BJ (cell line): ENCODE results near the gene SLC45A1. TPM values are rescaled to one million over a fixed set of nuclear protein-coding genes. Genes with fewer than 3 reads are reported as not detected.

Experiments used
- CTCF ChIA-PET: fragments of 350-600 bp; formaldehyde crosslinking; extraction: SDS; loops from one replicate; lab custom pipeline; 2021; ENCODE audit warnings: antibody characterized with exemption, inconsistent platforms; lab: Yijun Ruan, JAX
- POLR2A ChIA-PET: fragments of 300-600 bp; sonication (Branson Sonifier 250); formaldehyde crosslinking; extraction: SDS; loops from one replicate; lab custom pipeline; 2021; ENCODE audit warnings: antibody characterized with exemption; lab: Charles Lee
- DNase-seq: peaks from one replicate; pipeline ENCODE4 v3.0.0-alpha.2; 2011; ENCODE audit warnings: low read depth
- H3K27me3 ChIP-seq: 2 replicates; pipeline ENCODE4 v1.6.0; 2011; ENCODE audit warnings: low read length; ENCODE audit not compliant: control insufficient read depth, insufficient read depth
- H3K36me3 ChIP-seq: 2 replicates; pipeline ENCODE4 v1.5.1; 2011; ENCODE audit warnings: low read length; ENCODE audit not compliant: control insufficient read depth, insufficient read depth
- H3K4me3 ChIP-seq: 2 replicates; pipeline ENCODE4 v1.5.1; 2011; ENCODE audit warnings: low read depth, mild to moderate bottlenecking, control low read depth, low read length
- CTCF ChIP-seq: IDR thresholded peaks from 2 replicates; pipeline ENCODE4 v1.5.1; 2011; ENCODE audit warnings: low read depth, mild to moderate bottlenecking, control low read depth, inconsistent platforms, low read length, moderate library complexity; ENCODE audit not compliant: insufficient read depth
- polyA plus RNA-seq: library from polyadenylated mRNA; depleted of rRNA; stranded (reverse); fragments of >200 nt; gene quantifications from 2 replicates; pipeline ENCODE4 v1.2.3, GENCODE V29; 2011

Gene SLC45A1
- polyA plus RNA-seq, 1 experiment = 1.4 TPM

DNA sequence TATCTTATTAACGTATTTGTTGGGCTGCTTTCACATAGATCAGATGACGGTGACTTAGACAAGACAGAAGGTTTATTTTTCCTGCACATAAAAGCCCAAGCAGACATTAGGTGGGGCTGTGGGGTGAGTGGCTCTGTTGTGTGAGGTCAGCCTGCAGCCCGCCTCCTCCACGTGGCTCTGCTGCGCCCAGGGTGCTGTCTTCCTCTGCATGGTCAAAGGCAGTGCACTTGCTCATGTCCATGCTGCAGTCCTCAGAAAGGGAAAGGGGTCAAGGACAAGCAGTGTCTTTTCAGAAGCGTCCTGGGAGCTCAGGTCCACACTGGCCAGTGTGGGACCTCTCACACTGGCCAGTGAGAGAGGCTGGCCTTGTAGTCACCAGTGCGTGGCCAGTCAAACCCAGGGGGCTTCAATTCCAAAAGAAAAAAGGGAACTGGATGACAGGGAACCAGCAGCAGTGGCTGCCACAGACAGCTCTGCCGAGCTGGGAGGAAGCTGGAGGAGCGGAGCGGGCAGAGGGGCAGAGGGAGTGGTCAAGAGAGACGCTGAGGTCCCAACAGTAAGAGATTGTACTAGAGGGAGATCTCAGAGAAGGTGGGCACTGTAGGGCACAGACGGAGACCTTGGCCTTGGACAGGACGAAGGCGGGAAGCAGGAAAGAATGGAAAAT, 35.9 kb upstream of the SLC45A1 start:
- CTCF ChIA-PET = interaction anchor here (0.6 kb wide), 1 partner anchor 10 kb away, joined by 3 read pairs; no protein-coding TSS in a partner anchor
- TF ChIP-seq CTCF = no peak
- Histone ChIP-seq H3K27me3 (peaks cover 4% of the 10 kb centered on the region), H3K4me3 (no peak overlapping the region), H3K36me3 (no peaks in the 10 kb centered on the region)
- POLR2A ChIA-PET = no interaction called here
- DNase-seq = no peak

- DNase-seq = no peak
- Histone ChIP-seq H3K4me3 (no peak overlapping the region), H3K27me3 (peaks cover 4% of the 10 kb centered on the region), H3K36me3 (no peaks in the 10 kb centered on the region)
- TF ChIP-seq CTCF = no peak
- CTCF ChIA-PET = no interaction called here
- POLR2A ChIA-PET = no interaction called here
These were observed 34.6 kb upstream of the SLC45A1 start for GRCh38 chr1:8283058-8283884.

DNA sequence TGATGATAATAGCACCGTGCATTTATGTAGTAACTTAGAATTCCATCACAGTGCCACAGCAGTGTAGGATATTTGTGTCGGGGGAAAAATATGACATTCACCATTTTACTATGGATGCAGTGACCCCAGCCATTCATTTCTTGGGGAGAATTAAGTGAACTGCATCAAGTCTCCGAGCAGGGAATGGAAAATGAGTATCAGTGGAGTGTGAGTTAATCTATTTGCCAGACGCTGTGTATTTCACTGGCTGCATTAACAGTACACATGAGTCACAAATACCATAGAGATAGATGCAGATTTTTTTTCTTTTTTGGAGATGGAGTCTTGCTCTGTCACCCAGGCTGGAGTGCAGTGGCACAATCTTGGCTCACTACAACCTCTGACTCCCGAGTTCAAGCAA, 33.8 kb upstream of the SLC45A1 start:
- no peak for TF ChIP-seq CTCF
- CTCF ChIA-PET = no interaction called here
- POLR2A ChIA-PET = no interaction called here
- Histone ChIP-seq H3K36me3 (no peaks in the 10 kb centered on the region), H3K4me3 (no peak overlapping the region), H3K27me3 (peaks cover 4% of the 10 kb centered on the region)
- no peak for DNase-seq

DNA sequence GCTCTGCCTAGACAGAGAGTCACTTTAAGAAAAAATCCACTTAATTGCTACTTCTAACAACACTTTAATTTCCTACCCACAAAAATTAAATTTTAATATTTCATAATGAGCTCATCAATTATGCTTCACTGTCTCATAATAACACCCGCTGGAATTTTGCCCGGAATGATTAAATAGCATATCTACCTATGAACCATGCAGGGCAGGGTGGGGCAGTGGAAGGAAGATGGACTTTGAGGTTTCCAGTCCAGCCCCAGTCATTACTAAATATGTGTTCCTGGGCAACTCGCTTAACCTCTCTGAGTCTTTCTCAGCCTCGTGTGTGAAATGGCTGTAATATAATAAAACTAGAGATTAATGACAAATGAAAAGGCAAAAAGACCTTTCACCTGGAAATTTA, 32.8 kb upstream of the SLC45A1 start:
- POLR2A ChIA-PET = no interaction called here
- no peak for DNase-seq
- Histone ChIP-seq H3K27me3 (peaks cover 4% of the 10 kb centered on the region), H3K36me3 (no peaks in the 10 kb centered on the region), H3K4me3 (no peak overlapping the region)
- CTCF ChIA-PET = interaction anchor here (0.8 kb wide), 1 partner anchor 29 kb away, joined by 3 read pairs; no protein-coding TSS in a partner anchor
- no peak for TF ChIP-seq CTCF

GRCh38 chr1:8285965-8286364, 31.9 kb upstream of the SLC45A1 start:
- Histone ChIP-seq H3K4me3 (no peak overlapping the region), H3K36me3 (no peaks in the 10 kb centered on the region), H3K27me3 (peaks cover 4% of the 10 kb centered on the region)
- CTCF ChIA-PET = interaction anchor here (0.6 to 0.8 kb wide), 2 partner anchors 28 to 266 kb away, joined by 3 read pairs; no protein-coding TSS in a partner anchor
- DNase-seq = no peak
- no peak for TF ChIP-seq CTCF
- POLR2A ChIA-PET = no interaction called here
